ENCODE results near the gene TRIM59.

TRIM59 gene, protein sequence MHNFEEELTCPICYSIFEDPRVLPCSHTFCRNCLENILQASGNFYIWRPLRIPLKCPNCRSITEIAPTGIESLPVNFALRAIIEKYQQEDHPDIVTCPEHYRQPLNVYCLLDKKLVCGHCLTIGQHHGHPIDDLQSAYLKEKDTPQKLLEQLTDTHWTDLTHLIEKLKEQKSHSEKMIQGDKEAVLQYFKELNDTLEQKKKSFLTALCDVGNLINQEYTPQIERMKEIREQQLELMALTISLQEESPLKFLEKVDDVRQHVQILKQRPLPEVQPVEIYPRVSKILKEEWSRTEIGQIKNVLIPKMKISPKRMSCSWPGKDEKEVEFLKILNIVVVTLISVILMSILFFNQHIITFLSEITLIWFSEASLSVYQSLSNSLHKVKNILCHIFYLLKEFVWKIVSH

DNA sequence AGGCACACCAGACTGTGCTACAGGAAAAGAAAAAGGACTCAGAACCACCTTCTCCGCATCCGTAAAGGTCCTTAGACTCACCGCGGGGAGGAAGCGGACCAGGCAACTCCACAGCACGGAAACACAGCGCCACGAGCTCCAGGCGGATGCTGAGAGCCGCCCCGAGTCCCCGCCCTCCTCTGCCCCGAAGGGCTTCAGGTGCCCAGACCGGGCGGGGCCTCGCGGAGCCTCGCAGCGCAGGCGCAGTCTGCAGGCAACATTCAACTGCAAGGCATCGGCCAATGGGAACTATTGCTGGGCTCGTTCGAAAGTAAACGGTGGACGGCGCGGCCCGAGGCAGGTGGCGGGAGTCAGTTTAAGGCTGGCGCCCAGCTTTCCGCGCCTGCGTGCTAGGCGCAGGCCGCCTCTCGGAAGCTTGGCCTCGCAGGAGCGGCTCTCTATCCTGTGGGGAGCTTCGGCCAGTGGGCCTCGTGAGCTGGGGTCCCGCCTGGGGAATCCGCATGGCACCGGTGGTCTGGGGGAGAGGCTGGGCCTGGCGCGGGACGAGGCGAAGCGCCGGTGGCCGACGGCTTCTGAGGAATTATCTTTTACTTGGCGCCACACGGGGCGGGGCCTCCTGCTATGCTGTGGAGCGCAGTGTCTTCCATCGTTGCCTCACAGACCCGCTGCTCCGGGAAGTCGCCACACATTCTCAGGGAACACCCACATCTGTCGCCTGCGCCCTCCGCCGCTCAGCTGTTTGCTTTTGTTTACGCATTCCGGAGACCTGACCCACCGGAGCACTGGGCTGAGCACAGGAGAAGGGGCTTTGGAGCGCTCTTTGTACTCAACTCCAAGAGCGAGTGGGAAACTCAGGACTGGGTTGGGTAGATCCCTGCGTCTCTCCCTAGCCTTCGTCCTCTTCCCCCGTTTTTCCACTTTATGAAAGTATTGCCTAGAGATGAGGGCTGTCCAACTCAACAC, at the start of gene TRIM59:
Gene TRIM59 (minus strand): TSS at position 151 of the 963 bp plus-strand sequence. CDS start 10,603 bp downstream, outside the sequence.
- ATAC-seq = peak; percentile 97

DNA sequence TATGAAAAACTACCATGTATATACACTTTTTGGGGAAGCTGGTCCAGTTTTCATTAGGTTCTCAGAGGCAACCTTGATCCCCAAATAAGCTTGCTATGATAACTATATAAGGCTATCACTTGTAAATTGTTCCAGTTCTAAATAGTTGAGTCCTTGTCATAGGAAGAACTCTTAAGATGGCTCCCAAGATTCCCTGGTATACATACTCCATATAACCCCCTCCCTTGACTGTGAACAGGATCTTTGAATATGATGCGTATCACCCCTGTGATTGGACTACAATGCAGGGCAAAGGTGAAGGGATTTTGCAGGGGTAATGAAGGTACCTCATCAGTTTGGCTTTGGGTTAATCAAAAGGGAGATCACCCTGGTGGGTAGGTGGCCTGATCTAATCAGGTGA, 48.6 kb upstream of the TRIM59 start:
- Mint-ChIP-seq H3K4me1 (no peaks in the 10 kb centered on the region), H3K9me3 (no peaks in the 10 kb centered on the region), H3K36me3 (ENCODE audit: low read depth) (peaks cover 36% of the 10 kb centered on the region), H3K4me3 (no peak overlapping the region), H3K27ac (no peak overlapping the region), H3K27me3 (no peaks in the 10 kb centered on the region)
- DNase-seq (no peak), ATAC-seq (no peak)

More for the DNA sequence above, at the start of gene TRIM59:
- peak within 1 kb of the TSS; percentile 95 for H3K27ac Mint-ChIP-seq
- no peaks in the 10 kb centered on the region for H3K9me3 Mint-ChIP-seq
- no peaks in the 10 kb centered on the region for H3K27me3 Mint-ChIP-seq
- peak; percentile 96 for DNase-seq
- peaks cover 39% of the 10 kb centered on the region for H3K4me1 Mint-ChIP-seq
- peaks cover 30% of the 10 kb centered on the region for H3K36me3 Mint-ChIP-seq (ENCODE audit: low read depth)
- H3K4me3 Mint-ChIP-seq = peak within 1 kb of the TSS; percentile 97

DNA sequence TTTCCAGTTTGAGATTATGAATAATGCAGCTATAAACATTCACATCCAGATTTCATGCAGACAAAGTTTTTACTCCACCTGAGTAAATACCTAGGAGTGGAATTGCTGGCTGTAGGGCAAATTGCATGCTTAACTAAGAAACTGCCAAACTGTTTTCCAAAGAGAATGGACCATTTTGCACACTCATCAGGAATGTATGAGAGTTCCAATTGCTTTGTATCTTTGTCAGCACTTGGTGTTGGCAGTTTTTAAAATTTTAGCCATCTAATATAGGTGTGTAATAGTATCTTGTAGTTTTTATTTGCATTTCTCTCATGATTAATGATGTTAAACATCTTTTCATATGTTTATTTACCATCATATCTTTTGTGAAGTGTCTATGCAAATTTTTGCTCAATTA, 40.6 kb upstream of the TRIM59 start:
- Mint-ChIP-seq H3K4me3 (no peak overlapping the region), H3K9me3 (no peaks in the 10 kb centered on the region), H3K27me3 (peaks cover 2% of the 10 kb centered on the region), H3K27ac (no peak overlapping the region), H3K4me1 (peaks cover 2% of the 10 kb centered on the region), H3K36me3 (ENCODE audit: low read depth) (no peaks in the 10 kb centered on the region)
- ATAC-seq (no peak), DNase-seq (no peak)

DNA sequence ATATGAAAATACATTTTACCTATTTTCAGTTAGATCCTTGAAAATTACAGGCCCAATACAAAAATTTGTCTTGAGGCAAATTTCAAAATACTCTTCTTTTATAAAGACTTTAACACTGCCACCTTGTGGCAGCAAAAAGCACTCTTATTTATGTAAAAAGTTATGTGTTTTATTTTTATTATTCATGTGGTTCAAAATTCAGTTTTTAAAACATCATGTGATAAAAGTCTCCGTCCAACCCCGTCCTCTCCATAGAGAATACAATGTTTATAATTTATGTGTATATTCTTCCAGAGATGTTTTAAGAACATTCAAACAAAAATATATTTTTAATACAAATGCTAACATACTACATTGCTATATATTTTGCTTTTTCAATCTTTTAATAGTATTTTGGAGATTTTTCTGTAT, 36.9 kb upstream of the TRIM59 start:
- no peak overlapping the region for H3K4me3 Mint-ChIP-seq

DNA sequence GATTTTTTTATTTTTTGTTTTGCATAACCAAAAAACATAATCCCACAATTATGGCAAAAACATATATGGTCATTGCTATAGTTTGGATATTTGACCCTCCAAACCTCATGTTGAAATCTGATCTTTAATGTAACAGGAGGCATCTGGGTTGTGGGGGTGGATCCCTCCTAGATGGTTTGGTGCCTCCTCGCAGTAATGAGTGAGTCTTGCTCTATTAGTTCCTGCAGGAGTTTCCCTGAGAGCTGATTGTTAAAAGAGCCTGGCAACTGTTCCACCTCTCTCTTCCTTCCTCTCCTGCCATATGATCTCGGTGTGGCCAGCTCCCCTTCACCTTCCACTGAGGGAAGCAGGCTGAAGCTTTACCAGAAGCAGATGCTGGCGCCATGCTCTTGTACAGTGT, 33.2 kb upstream of the TRIM59 start:
- H3K27me3 Mint-ChIP-seq = peaks cover 3% of the 10 kb centered on the region
- ATAC-seq = no peak

More for the DNA sequence above, 36.9 kb upstream of the TRIM59 start:
- no peak overlapping the region for H3K27ac Mint-ChIP-seq
- ATAC-seq (no peak), DNase-seq (no peak)
- no peaks in the 10 kb centered on the region for H3K36me3 Mint-ChIP-seq (ENCODE audit: low read depth)
- peaks cover 2% of the 10 kb centered on the region for H3K4me1 Mint-ChIP-seq
- peaks cover 3% of the 10 kb centered on the region for H3K27me3 Mint-ChIP-seq
- H3K9me3 Mint-ChIP-seq = no peaks in the 10 kb centered on the region

DNA sequence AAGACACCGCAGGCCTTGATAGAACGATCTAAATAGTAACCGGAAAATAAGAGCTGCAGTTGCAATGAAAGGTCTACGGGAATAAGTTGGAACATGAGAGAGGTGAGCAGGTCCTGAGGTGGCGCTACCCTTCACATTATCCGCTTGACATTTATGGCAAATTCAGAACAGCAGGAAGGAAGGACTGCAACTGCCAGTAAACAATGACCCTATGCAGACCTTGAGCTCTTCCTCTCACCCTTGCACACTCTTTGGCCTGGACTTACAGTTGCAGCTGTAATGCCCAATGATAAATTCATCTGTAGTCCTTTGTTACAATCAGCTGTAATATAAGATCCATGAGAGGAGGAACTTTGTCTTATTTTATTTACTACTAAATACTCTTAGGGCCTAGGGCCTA, 32.3 kb upstream of the TRIM59 start:
- peaks cover 2% of the 10 kb centered on the region for H3K4me1 Mint-ChIP-seq
- H3K4me3 Mint-ChIP-seq = no peak overlapping the region
- no peak overlapping the region for H3K27ac Mint-ChIP-seq
- ATAC-seq (no peak), DNase-seq (no peak)
- no peaks in the 10 kb centered on the region for H3K9me3 Mint-ChIP-seq
- H3K36me3 Mint-ChIP-seq (ENCODE audit: low read depth) = no peaks in the 10 kb centered on the region
- peaks cover 6% of the 10 kb centered on the region for H3K27me3 Mint-ChIP-seq

More for the DNA sequence above, 33.2 kb upstream of the TRIM59 start:
- no peaks in the 10 kb centered on the region for H3K9me3 Mint-ChIP-seq
- no peak overlapping the region for H3K27ac Mint-ChIP-seq
- H3K4me3 Mint-ChIP-seq = no peak overlapping the region
- no peak for DNase-seq
- no peaks in the 10 kb centered on the region for H3K36me3 Mint-ChIP-seq (ENCODE audit: low read depth)
- peaks cover 2% of the 10 kb centered on the region for H3K4me1 Mint-ChIP-seq

DNA sequence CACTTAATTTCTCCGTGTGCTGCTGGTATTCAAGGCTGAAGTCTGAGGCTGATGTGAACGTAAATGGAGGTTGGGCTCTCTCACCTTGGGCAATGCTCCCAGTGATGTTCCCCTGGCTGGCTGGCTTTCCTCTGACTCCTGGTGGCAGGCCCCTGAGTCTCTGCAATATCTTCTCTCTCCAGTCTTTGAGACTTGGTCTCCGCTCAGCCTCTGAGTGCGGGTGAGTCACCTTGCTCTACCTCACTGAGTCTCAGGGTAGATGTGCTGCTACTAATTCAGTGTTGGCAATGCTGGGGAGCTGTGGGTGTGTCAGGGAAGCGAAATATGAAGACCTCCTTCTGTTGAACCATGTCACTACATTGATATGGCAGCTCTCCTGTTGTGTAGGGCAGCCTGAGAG, 31.3 kb upstream of the TRIM59 start:
- ATAC-seq = no peak
- peaks cover 2% of the 10 kb centered on the region for H3K4me1 Mint-ChIP-seq
- H3K27me3 Mint-ChIP-seq = peaks cover 6% of the 10 kb centered on the region
- DNase-seq = no peak
- no peaks in the 10 kb centered on the region for H3K9me3 Mint-ChIP-seq
- no peak overlapping the region for H3K4me3 Mint-ChIP-seq
- H3K27ac Mint-ChIP-seq = no peak overlapping the region
- no peaks in the 10 kb centered on the region for H3K36me3 Mint-ChIP-seq (ENCODE audit: low read depth)

DNA sequence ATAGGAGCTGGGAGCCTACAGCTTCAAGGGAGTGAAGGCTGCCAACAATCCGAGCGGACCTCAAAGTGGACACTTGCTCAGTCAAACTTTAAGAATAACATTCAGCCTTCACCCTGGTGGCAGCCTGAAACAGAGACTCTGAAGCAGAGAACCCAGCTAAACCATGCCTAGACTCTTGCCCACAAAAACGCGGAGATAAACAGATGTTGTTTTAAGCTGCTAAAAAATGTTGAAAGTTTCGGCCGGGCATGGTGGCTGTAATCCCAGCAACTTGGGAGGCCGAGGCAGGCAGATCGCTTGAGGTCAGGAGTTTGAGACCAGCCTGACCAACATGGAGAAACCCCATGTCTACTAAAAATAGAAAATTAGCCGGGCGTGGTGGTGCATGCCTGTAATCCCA, 29.8 kb upstream of the TRIM59 start:
- Mint-ChIP-seq H3K27me3 (peaks cover 5% of the 10 kb centered on the region), H3K27ac (no peak overlapping the region)
- no peak for ATAC-seq

DNA sequence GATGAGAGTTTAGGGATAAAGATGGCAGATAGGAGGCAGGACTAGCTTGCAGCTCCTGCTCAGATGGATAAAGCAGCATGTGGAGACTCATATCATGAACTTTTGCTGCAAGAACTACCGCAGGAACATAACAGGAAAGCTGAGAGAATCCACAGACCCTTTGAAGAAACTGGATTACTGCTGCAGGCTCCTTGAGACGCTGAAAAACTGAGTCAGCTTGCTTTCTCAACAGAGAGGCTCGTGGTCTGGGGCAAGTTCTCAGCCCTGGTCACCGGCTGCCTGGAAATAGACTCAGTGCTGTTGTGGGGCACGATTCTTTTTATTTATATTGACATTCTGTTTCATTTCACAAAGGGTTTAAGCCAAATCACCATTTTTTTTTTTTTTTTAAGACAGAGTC, 28.8 kb upstream of the TRIM59 start:
- Mint-ChIP-seq H3K27me3 (peaks cover 5% of the 10 kb centered on the region), H3K4me1 (no peaks in the 10 kb centered on the region), H3K27ac (no peak overlapping the region), H3K36me3 (ENCODE audit: low read depth) (no peaks in the 10 kb centered on the region), H3K9me3 (no peaks in the 10 kb centered on the region), H3K4me3 (no peak overlapping the region)
- ATAC-seq = no peak
- no peak for DNase-seq

More for the DNA sequence above, 29.8 kb upstream of the TRIM59 start:
- Mint-ChIP-seq H3K4me3 (no peak overlapping the region), H3K9me3 (no peaks in the 10 kb centered on the region), H3K36me3 (ENCODE audit: low read depth) (no peaks in the 10 kb centered on the region), H3K4me1 (no peaks in the 10 kb centered on the region)
- DNase-seq = no peak

DNA sequence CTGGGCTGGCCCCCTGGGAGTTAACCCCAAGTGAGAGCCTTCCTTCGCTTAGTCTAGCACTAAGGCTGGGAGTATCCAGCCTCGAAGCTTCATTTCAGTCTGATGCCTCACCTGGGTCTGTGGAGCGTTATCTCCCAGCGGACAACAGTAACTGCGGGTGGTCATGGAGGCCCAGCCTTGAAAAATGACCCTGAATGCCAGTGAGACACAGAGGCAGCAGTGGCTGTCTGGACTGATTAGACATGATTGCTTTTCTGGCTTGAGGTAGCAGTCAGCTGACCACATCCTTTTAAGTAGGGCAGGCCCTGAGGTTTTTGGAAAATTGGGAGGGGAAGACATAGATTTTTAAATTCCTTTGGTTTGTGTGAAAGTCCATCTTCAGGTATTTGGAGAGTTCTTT, 28.2 kb upstream of the TRIM59 start:
- Mint-ChIP-seq H3K27me3 (peaks cover 5% of the 10 kb centered on the region), H3K27ac (no peak overlapping the region), H3K4me1 (no peaks in the 10 kb centered on the region), H3K4me3 (no peak overlapping the region), H3K36me3 (ENCODE audit: low read depth) (no peaks in the 10 kb centered on the region), H3K9me3 (no peaks in the 10 kb centered on the region)
- ATAC-seq (no peak), DNase-seq (no peak)

DNA sequence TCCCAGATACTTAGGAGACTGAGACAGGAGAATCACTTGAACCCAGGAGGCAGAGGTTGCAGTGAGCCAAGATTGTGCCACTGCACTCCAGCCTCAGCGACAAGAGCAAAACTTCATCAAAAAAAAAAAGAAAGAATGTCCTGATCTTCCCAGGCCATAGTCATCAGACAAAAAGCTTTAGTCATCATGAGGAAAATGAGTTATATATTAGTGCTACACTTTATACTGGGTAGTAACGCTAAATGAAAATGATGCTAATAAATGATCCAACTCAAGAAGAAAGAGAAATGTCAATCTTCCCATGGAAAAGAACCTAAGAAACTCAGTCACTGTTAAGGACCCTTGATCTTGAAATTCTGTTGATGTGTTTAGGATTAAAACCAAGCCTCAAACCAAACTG, 26.3 kb upstream of the TRIM59 start:
- Mint-ChIP-seq H3K9me3 (no peaks in the 10 kb centered on the region), H3K4me1 (no peaks in the 10 kb centered on the region), H3K4me3 (no peak overlapping the region), H3K27me3 (peaks cover 8% of the 10 kb centered on the region), H3K27ac (no peak overlapping the region), H3K36me3 (ENCODE audit: low read depth) (peaks cover 2% of the 10 kb centered on the region)
- DNase-seq (no peak), ATAC-seq (no peak)

DNA sequence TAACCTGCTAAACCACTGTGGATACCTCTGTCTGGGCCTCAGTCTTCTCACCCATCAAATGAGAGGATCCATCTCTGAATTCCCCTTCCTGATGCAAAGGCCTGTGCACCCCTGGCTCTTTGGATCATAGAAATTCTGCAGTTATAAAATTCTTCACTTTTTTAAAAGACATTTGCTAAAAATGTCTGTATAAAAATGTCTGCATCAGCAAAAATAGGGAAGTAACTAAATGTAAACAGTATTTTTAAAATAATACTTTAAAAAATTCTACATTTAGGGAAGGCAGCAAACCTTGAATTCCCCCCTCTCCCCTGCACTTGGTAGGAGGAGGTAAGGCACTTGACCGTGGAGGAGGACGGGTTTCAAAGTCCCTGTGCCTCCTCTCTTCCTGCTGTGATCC, 25.6 kb upstream of the TRIM59 start:
- peaks cover 2% of the 10 kb centered on the region for H3K36me3 Mint-ChIP-seq (ENCODE audit: low read depth)
- peaks cover 8% of the 10 kb centered on the region for H3K27me3 Mint-ChIP-seq
- no peak overlapping the region for H3K27ac Mint-ChIP-seq
- H3K4me3 Mint-ChIP-seq = no peak overlapping the region
- H3K9me3 Mint-ChIP-seq = no peaks in the 10 kb centered on the region
- ATAC-seq = no peak
- H3K4me1 Mint-ChIP-seq = no peaks in the 10 kb centered on the region
- no peak for DNase-seq

DNA sequence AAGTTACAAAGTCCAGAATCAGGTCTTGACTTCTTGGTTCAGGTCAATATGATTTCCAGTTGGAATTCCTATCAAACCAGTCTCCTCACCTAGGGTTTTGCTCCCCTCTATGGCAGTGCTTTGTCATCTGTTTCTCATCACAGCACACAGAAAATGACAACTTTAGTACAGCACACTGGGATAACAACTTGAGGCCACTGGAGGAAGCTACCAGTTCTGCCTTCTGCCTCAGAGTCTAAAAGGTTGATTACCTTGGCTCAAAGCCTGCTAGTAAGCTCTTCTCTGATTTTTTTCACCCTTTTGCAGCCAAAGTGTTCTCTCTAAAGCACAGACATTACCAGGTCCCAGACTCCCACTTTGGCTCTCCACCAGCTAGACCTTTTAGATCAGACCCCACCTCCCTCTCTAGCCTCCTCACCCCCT, 24.8 kb upstream of the TRIM59 start:
- peaks cover 8% of the 10 kb centered on the region for H3K27me3 Mint-ChIP-seq
- no peak overlapping the region for H3K27ac Mint-ChIP-seq
- H3K36me3 Mint-ChIP-seq (ENCODE audit: low read depth) = peaks cover 7% of the 10 kb centered on the region
- no peaks in the 10 kb centered on the region for H3K4me1 Mint-ChIP-seq
- DNase-seq (no peak), ATAC-seq (no peak)
- peaks cover 7% of the 10 kb centered on the region for H3K9me3 Mint-ChIP-seq
- no peak overlapping the region for H3K4me3 Mint-ChIP-seq

DNA sequence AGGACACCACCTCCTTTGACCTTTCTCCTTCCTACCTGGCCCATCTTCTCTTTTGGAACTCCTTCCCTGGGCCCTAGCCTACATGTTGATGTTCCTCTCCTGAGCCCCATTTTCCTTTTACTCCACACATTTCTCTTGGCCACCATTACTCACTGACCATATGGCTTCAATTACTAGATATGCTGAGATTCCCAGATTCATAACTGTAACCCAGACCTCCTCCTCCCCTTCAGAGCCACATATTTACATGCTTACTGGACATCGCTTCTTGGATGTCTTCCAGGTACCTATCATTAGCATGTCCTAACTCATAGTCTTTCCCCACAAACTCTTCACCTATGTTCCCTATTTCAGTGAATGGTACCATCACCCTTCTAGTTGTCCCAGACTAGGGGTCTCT, 24.4 kb upstream of the TRIM59 start:
- Mint-ChIP-seq H3K27ac (no peak overlapping the region), H3K9me3 (peaks cover 11% of the 10 kb centered on the region), H3K4me3 (no peak overlapping the region), H3K4me1 (no peaks in the 10 kb centered on the region), H3K36me3 (ENCODE audit: low read depth) (peaks cover 7% of the 10 kb centered on the region), H3K27me3 (peaks cover 11% of the 10 kb centered on the region)
- ATAC-seq (no peak), DNase-seq (no peak)

DNA sequence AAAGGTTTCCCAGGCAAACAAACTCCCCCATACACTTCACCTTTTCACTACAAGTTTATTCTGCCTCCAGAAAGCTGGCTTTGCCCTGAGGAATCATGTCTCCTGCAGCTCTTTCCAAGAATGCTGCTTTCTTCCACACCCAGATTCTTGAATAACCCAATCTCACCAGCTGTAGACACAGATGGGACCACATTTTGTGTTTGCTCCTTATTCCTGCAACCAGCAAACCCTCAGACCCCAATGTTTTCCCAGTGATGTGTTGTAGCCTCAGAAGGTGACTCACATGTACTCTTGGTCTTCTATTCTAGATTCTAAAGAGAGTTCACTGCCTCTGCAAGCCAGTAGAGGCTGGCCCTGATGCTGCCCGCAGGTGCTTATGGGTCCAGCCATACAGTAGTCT, 23.6 kb upstream of the TRIM59 start:
- Mint-ChIP-seq H3K4me3 (no peak overlapping the region), H3K27ac (no peak overlapping the region), H3K9me3 (peaks cover 14% of the 10 kb centered on the region), H3K4me1 (no peaks in the 10 kb centered on the region), H3K27me3 (peaks cover 14% of the 10 kb centered on the region), H3K36me3 (ENCODE audit: low read depth) (peaks cover 7% of the 10 kb centered on the region)
- no peak for ATAC-seq
- DNase-seq = no peak
